Upper lobe of left lung (tissue), 6 donors: Measurements from ENCODE around the gene TYMP. TPM values are rescaled to one million over a fixed set of nuclear protein-coding genes. Genes with fewer than 3 reads are reported as not detected.
"Not testable (repeated sequence)": the region's sequence is repeated elsewhere in the genome, so short reads cannot be mapped to it uniquely, and the experiment has no call there.

Source experiments
- ATAC-seq, 2 donors: fragments of 200-7000 bp; cut with Tn5 transposase; one replicate each; pipeline ENCODE4 v1.9.1; 2022; ENCODE audit warnings: mild to moderate bottlenecking in 2 of 2, moderate library complexity in 2 of 2; ENCODE audit not compliant: low FRiP score in 2 of 2
- DNase-seq, 2 donors: peaks; one replicate each; pipeline ENCODE4 v3.0.0-alpha.2; 2019 to 2020
- H3K27ac ChIP-seq, 4 donors: fragments of 200-600 bp; sonication (generic); one replicate each; pipeline ENCODE4 v1.5.1; 2016 to 2019
- H3K27me3 ChIP-seq, 4 donors: fragments of 200-600 bp; sonication (generic); one replicate each; pipeline ENCODE4 v1.5.1; 2017 to 2019
- H3K36me3 ChIP-seq, 4 donors: fragments of 200-600 bp; sonication (generic); one replicate each; pipeline ENCODE4 v1.5.1; 2016 to 2019
- H3K4me1 ChIP-seq, 4 donors: fragments of 200-600 bp; sonication (generic); one replicate each; pipeline ENCODE4 v1.5.1; 2018 to 2019
- H3K4me3 ChIP-seq, 4 donors: fragments of 200-600 bp; sonication (generic); one replicate each; pipeline ENCODE4 v1.5.1; 2017 to 2019; ENCODE audit warnings: mild to moderate bottlenecking in 2 of 4, moderate library complexity in 1 of 4
- H3K9me3 ChIP-seq, 4 donors: fragments of 200-600 bp; sonication (generic); one replicate each; pipeline ENCODE4 v1.5.1; 2018 to 2019
- CTCF ChIP-seq, 6 experiments: fragments of 450-650 bp in 4 of 6; fragments of 200-600 bp in 2 of 6; sonication (generic) in 2 of 6; IDR thresholded peaks; one replicate each; pipeline ENCODE4 v1.5.1; 2016 to 2019; ENCODE audit warnings: antibody characterized with exemption in 6 of 6
- EP300 ChIP-seq, 4 donors: sonication (generic); formaldehyde crosslinking; IDR thresholded peaks; one replicate each; pipeline ENCODE4 v1.5.1; 2017; ENCODE audit warnings: antibody characterized with exemption in 4 of 4, control low read depth in 2 of 4
- POLR2A ChIP-seq, 4 donors: fragments of 450-650 bp; IDR thresholded peaks; one replicate each; pipeline ENCODE4 v1.5.1; 2016 to 2017; ENCODE audit warnings: antibody characterized with exemption in 4 of 4, mild to moderate bottlenecking in 2 of 4
- POLR2AphosphoS5 ChIP-seq, 2 donors: sonication (generic); formaldehyde crosslinking; IDR thresholded peaks; one replicate each; pipeline ENCODE4 v1.5.1; 2017; ENCODE audit warnings: antibody characterized with exemption in 2 of 2
- WGBS, 2 donors: methylation state at CpG; one replicate each; pipeline ENCODE4 v1.1.5; 2017 to 2018; 5-methylcytosine and 5-hydroxymethylcytosine counted together
- total RNA-seq, 6 donors: library from RNA; depleted of rRNA in 4 of 6; stranded (reverse); fragments of >200 nt in 4 of 6; gene quantifications; one replicate each; pipeline versions ENCODE4 v1.1.0 to v1.2.1, GENCODE V29; 2016 to 2021
- donor health status: DM: no; HTN: no; CAD: no; lungs with moderate emphysema.
- donor health status: DM: no; HTN: yes; CAD: no; lungs with severe emphysema.

TYMP gene
- total RNA-seq, 6 donors from 2014 or later, result 162 to 346 (median 248) TPM

GRCh38 chr22:50544078-50544745, 14.4 kb upstream of the TYMP start:
- Histone ChIP-seq H3K9me3 (no peaks in the 10 kb centered on the region), H3K27me3 (peaks cover 0 to 29% (median 8%) of the 10 kb centered on the region in 4 donors), H3K4me3 (peak overlapping the region in 3 of 4 donors; percentile 10 to 40 (median 37)), H3K36me3 (no peaks in the 10 kb centered on the region), H3K27ac (peak overlapping the region; percentile 68 to 98 (median 94)), H3K4me1 (peaks cover 37 to 68% (median 57%) of the 10 kb centered on the region in 4 donors)
- ATAC-seq (peak; percentile 34 to 68), DNase-seq (peak; percentile 90 to 97)
- 3 to 6% methylated on average over 21 to 52 of the region's 52 CpGs for WGBS, 2 donors
- TF ChIP-seq CTCF (IDR thresholded peaks at IDR 0.05) (peak; percentile 54 to 70 (median 64)), EP300 (IDR thresholded peaks at IDR 0.05) (no peak), POLR2AphosphoS5 (IDR thresholded peaks at IDR 0.05) (peak in 1 of 2 donors; percentile 59), POLR2A (IDR thresholded peaks at IDR 0.05) (peak in 1 of 4 donors; percentile 51)

- Histone ChIP-seq H3K27ac (peak overlapping the region; percentile 94 to 98 (median 96)), H3K4me1 (peaks cover 46 to 72% (median 60%) of the 10 kb centered on the region in 4 donors), H3K27me3 (peaks cover 0 to 15% (median 3%) of the 10 kb centered on the region in 4 donors), H3K9me3 (no peaks in the 10 kb centered on the region), H3K4me3 (no peak overlapping the region), H3K36me3 (no peaks in the 10 kb centered on the region)
- WGBS, 2 donors, result 74 to 87% methylated on average over 19 of the region's 19 CpGs
- ATAC-seq, result peak in 1 of 2 donors; percentile 0
- DNase-seq, result peak in 1 of 2 donors; percentile 66
- TF ChIP-seq POLR2A (IDR thresholded peaks at IDR 0.05) (peak in 1 of 4 donors; percentile 72), POLR2AphosphoS5 (IDR thresholded peaks at IDR 0.05) (peak; percentile 47 to 65), CTCF (IDR thresholded peaks at IDR 0.05) (peak in 3 of 6 experiments; percentile 24 to 44 (median 29)), EP300 (IDR thresholded peaks at IDR 0.05) (no peak)
Observed at GRCh38 chr22:50542416-50542927, 12.7 kb upstream of the TYMP start.

- Histone ChIP-seq H3K27ac (peak overlapping the region; percentile 94 to 98 (median 96)), H3K4me1 (peaks cover 46 to 69% (median 61%) of the 10 kb centered on the region in 4 donors)
- not testable (repeated sequence) for H3K9me3 ChIP-seq, H3K36me3 ChIP-seq, H3K27me3 ChIP-seq, H3K4me3 ChIP-seq
- WGBS, 2 donors, result 36 to 49% methylated on average over 5 of the region's 5 CpGs
- ATAC-seq (peak; percentile 64 to 71), DNase-seq (peak in 1 of 2 donors; percentile 85)
- TF ChIP-seq POLR2A (IDR thresholded peaks at IDR 0.05) (peak in 1 of 4 donors; percentile 71), EP300 (IDR thresholded peaks at IDR 0.05) (peak in 1 of 4 donors; percentile 13), POLR2AphosphoS5 (IDR thresholded peaks at IDR 0.05) (peak; percentile 53 to 76)
Observed at GRCh38 chr22:50541667-50542026, 11.8 kb upstream of the TYMP start.

GRCh38 chr22:50540381-50540780, 10.6 kb upstream of the TYMP start:
- H3K9me3 ChIP-seq, result no peaks in the 10 kb centered on the region
- no peak overlapping the region for H3K4me3 ChIP-seq
- H3K36me3 ChIP-seq, result no peaks in the 10 kb centered on the region
- ATAC-seq (no peak), DNase-seq (no peak)
- 77 to 79% methylated on average over 10 of the region's 10 CpGs for WGBS, 2 donors
- peaks cover 46 to 62% (median 57%) of the 10 kb centered on the region in 4 donors for H3K4me1 ChIP-seq
- peak overlapping the region; percentile 94 to 98 (median 96) for H3K27ac ChIP-seq
- no peak for TF ChIP-seq POLR2A (IDR thresholded peaks at IDR 0.05)
- TF ChIP-seq CTCF (IDR thresholded peaks at IDR 0.05), result no peak
- no peak for TF ChIP-seq EP300 (IDR thresholded peaks at IDR 0.05)
- no peak for TF ChIP-seq POLR2AphosphoS5 (IDR thresholded peaks at IDR 0.05)
- H3K27me3 ChIP-seq, result no peaks in the 10 kb centered on the region

- TF ChIP-seq POLR2AphosphoS5 (IDR thresholded peaks at IDR 0.05), result no peak
- TF ChIP-seq EP300 (IDR thresholded peaks at IDR 0.05), result no peak
- no peak for TF ChIP-seq CTCF (IDR thresholded peaks at IDR 0.05)
- no peak for TF ChIP-seq POLR2A (IDR thresholded peaks at IDR 0.05)
- no peak for DNase-seq
- H3K27ac ChIP-seq, result peak overlapping the region; percentile 94 to 98 (median 96)
Observed at GRCh38 chr22:50537765-50538164, 8.0 kb upstream of the TYMP start.

More at GRCh38 chr22:50537765-50538164, 8.0 kb upstream of the TYMP start:
- Histone ChIP-seq H3K4me1 (peaks cover 46 to 58% (median 55%) of the 10 kb centered on the region in 4 donors), H3K36me3 (no peaks in the 10 kb centered on the region), H3K4me3 (no peak overlapping the region), H3K27me3 (no peaks in the 10 kb centered on the region), H3K9me3 (no peaks in the 10 kb centered on the region)
- no peak for ATAC-seq
- WGBS, 2 donors, result 82 to 89% methylated on average over 13 of the region's 13 CpGs
